MM.1S (cell line): ENCODE measurements around the gene TOLLIP.

ENCODE experiments used
- DNase-seq: peaks from one replicate; pipeline ENCODE4 v3.0.0-alpha.2; 2015
- H2AFZ ChIP-seq: fragments of 300-600 bp; sonication (generic); 2 replicates; pipeline ENCODE4 v1.6.0; 2016; ENCODE audit warnings: antibody characterized with exemption, low read length
- H3F3A ChIP-seq: fragments of 300-600 bp; sonication (generic); 2 replicates; pipeline ENCODE4 v1.6.1; 2016; ENCODE audit warnings: mild to moderate bottlenecking, antibody characterized with exemption, low read length, moderate library complexity, mixed read lengths; ENCODE audit not compliant: insufficient read depth
- H3K27ac ChIP-seq: fragments of 300-600 bp; sonication (generic); 2 replicates; pipeline ENCODE4 v1.5.1; 2016; ENCODE audit warnings: mild to moderate bottlenecking, low read length
- H3K27me3 ChIP-seq: fragments of 300-600 bp; sonication (generic); replicated peaks from 2 replicates; pipeline ENCODE4 v1.6.0; 2016; ENCODE audit warnings: low read length; ENCODE audit not compliant: insufficient read depth
- H3K36me3 ChIP-seq: fragments of 300-600 bp; sonication (generic); replicated peaks from 2 replicates; pipeline ENCODE4 v1.6.1; 2016; ENCODE audit warnings: mild to moderate bottlenecking, low read length, mixed read lengths; ENCODE audit not compliant: insufficient read depth
- H3K4me1 ChIP-seq: fragments of 300-600 bp; sonication (generic); 2 replicates; pipeline ENCODE4 v1.6.1; 2016; ENCODE audit warnings: low read length, mixed read lengths
- H3K4me2 ChIP-seq: fragments of 300-600 bp; sonication (generic); 2 replicates; pipeline ENCODE4 v1.6.0; 2016; ENCODE audit warnings: low read depth, low read length
- H3K4me3 ChIP-seq: fragments of 300-600 bp; sonication (generic); 2 replicates; pipeline ENCODE4 v1.5.1; 2016; ENCODE audit warnings: low read length, mixed read lengths
- H3K79me2 ChIP-seq: fragments of 300-600 bp; sonication (generic); 2 replicates; pipeline ENCODE4 v1.6.1; 2016; ENCODE audit warnings: mixed run types, low read length, mixed read lengths
- H3K9ac ChIP-seq: fragments of 300-600 bp; sonication (generic); 2 replicates; pipeline ENCODE4 v1.6.1; 2016; ENCODE audit warnings: low read length, mixed read lengths
- H3K9me2 ChIP-seq: fragments of 300-600 bp; sonication (generic); replicated peaks from 2 replicates; pipeline ENCODE4 v1.6.1; 2016; ENCODE audit warnings: mild to moderate bottlenecking, low read length, mixed read lengths; ENCODE audit not compliant: insufficient read depth
- H3K9me3 ChIP-seq: fragments of 300-600 bp; sonication (generic); replicated peaks from 2 replicates; pipeline ENCODE4 v1.6.1; 2016; ENCODE audit warnings: mild to moderate bottlenecking, low read length, mixed read lengths; ENCODE audit not compliant: insufficient read depth
- H4K20me1 ChIP-seq: fragments of 300-600 bp; sonication (generic); 2 replicates; pipeline ENCODE4 v1.6.1; 2016; ENCODE audit warnings: mild to moderate bottlenecking, low read length, moderate library complexity, mixed read lengths; ENCODE audit not compliant: insufficient read depth
- CTCF ChIP-seq: fragments of 300-600 bp; sonication (generic); IDR thresholded peaks from 2 replicates; pipeline ENCODE4 v1.5.1; 2016; ENCODE audit warnings: antibody characterized with exemption, low read length, mixed read lengths
- EZH2 ChIP-seq: fragments of 300-600 bp; sonication (generic); optimal IDR thresholded peaks from 2 replicates; pipeline ENCODE3; 2017; ENCODE audit warnings: low read depth, mild to moderate bottlenecking, antibody characterized with exemption, low read length, mixed read lengths
- EZH2phosphoT487 ChIP-seq: fragments of 300-600 bp; sonication (generic); IDR thresholded peaks from 2 replicates; pipeline ENCODE4 v1.6.1; 2018; ENCODE audit warnings: antibody characterized with exemption, low read length

The TOLLIP gene

GRCh38 chr11:1337647-1338007 lies 28.2 kb upstream of the TOLLIP start:
- no peak for DNase-seq
- Histone ChIP-seq H3K79me2 (no peaks in the 10 kb centered on the region), H4K20me1 (no peaks in the 10 kb centered on the region), H3K9me3 (no peaks in the 10 kb centered on the region), H3K27me3 (peaks cover 18% of the 10 kb centered on the region), H3K4me1 (peaks cover 12% of the 10 kb centered on the region), H3K36me3 (no peaks in the 10 kb centered on the region), H3K9ac (no peak overlapping the region), H3K9me2 (no peaks in the 10 kb centered on the region), H3K4me2 (no peak overlapping the region), H3F3A (peaks cover 22% of the 10 kb centered on the region), H3K4me3 (no peak overlapping the region), H3K27ac (no peak overlapping the region), H2AFZ (no peak overlapping the region)
- TF ChIP-seq CTCF, result no peak
- no peak for TF ChIP-seq EZH2
- TF ChIP-seq EZH2phosphoT487, result no peak

GRCh38 chr11:1336836-1337646 lies 27.6 kb upstream of the TOLLIP start:
- Histone ChIP-seq H3K79me2 (no peaks in the 10 kb centered on the region), H3K4me1 (peaks cover 12% of the 10 kb centered on the region), H2AFZ (no peak overlapping the region), H3K36me3 (no peaks in the 10 kb centered on the region), H3K27me3 (peaks cover 13% of the 10 kb centered on the region), H3K27ac (no peak overlapping the region), H3F3A (peaks cover 22% of the 10 kb centered on the region), H4K20me1 (no peaks in the 10 kb centered on the region), H3K4me3 (no peak overlapping the region), H3K9me2 (no peaks in the 10 kb centered on the region), H3K9me3 (no peaks in the 10 kb centered on the region), H3K9ac (no peak overlapping the region), H3K4me2 (no peak overlapping the region)
- no peak for DNase-seq
- TF ChIP-seq EZH2 (no peak), CTCF (no peak), EZH2phosphoT487 (no peak)

- TF ChIP-seq CTCF (no peak), EZH2 (no peak), EZH2phosphoT487 (no peak)
- H3K4me2 ChIP-seq, result peak overlapping the region; percentile 95
- H3F3A ChIP-seq, result peaks cover 22% of the 10 kb centered on the region
- H3K36me3 ChIP-seq, result no peaks in the 10 kb centered on the region
- H3K27me3 ChIP-seq, result peaks cover 18% of the 10 kb centered on the region
- H3K9me3 ChIP-seq, result no peaks in the 10 kb centered on the region
- peak overlapping the region; percentile 57 for H3K4me3 ChIP-seq
- no peaks in the 10 kb centered on the region for H3K9me2 ChIP-seq
- no peaks in the 10 kb centered on the region for H3K79me2 ChIP-seq
- H3K4me1 ChIP-seq, result peaks cover 12% of the 10 kb centered on the region
- peak overlapping the region; percentile 66; the same call in 1 of the 2 replicates for H3K27ac ChIP-seq
- H4K20me1 ChIP-seq, result no peaks in the 10 kb centered on the region
- H2AFZ ChIP-seq, result peak overlapping the region; percentile 44
- peak overlapping the region; percentile 46 for H3K9ac ChIP-seq
- peak; percentile 87 for DNase-seq
Measured at GRCh38 chr11:1335811-1336761, 26.7 kb upstream of the TOLLIP start.
